HG02759 (cell line): ENCODE results near the gene CALML6.

Experiments
- ATAC-seq: cut with Tn5 transposase; IDR thresholded peaks from one replicate; pipeline ENCODE4 v1.9.1; 2021; ENCODE audit warnings: mild to moderate bottlenecking, moderate library complexity; ENCODE audit not compliant: unreplicated experiment

Gene CALML6

DNA sequence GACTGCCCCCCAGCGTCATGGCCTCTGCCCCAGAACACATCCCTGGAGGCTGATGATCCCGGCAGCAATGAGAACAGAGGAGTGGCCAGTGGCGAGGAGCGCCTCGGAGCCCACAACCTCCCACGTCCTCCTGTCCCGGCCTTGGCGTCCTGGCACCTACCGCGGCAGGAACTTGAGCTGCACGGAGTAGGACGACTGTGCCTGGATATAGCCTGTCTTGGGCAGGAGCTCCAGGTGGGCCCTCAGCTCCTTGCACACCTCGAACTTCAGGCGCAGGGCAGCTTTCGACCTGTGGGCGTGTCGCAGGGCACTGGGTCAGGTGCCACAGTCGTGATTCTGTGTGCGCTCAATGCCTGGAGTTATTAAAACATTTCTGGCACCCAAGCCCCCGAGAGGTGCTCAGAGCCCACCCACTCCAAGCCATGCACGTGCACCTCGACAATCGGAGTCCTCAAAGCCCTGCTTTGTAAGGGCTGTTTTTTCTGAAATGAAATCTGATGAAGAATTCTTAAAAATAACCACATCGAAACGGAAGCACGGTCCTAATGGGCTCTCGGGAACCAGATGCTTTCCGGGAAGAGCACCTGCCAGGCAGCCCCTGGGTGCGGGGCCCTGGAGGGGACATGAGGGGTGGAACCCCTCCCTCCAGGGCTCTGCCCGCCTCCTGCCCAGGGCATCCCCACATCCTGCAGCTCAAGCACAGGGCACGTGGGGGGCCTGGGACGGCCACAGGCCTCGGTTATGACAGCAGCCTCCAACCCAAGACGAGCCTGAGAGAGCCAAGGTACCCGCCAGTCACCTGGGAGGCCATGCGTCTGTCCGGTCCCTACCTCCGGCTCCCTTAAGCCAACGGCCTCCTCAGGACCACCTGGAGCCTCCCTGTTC lies 27.1 kb downstream of the CALML6 start:
- ATAC-seq = no peak

DNA sequence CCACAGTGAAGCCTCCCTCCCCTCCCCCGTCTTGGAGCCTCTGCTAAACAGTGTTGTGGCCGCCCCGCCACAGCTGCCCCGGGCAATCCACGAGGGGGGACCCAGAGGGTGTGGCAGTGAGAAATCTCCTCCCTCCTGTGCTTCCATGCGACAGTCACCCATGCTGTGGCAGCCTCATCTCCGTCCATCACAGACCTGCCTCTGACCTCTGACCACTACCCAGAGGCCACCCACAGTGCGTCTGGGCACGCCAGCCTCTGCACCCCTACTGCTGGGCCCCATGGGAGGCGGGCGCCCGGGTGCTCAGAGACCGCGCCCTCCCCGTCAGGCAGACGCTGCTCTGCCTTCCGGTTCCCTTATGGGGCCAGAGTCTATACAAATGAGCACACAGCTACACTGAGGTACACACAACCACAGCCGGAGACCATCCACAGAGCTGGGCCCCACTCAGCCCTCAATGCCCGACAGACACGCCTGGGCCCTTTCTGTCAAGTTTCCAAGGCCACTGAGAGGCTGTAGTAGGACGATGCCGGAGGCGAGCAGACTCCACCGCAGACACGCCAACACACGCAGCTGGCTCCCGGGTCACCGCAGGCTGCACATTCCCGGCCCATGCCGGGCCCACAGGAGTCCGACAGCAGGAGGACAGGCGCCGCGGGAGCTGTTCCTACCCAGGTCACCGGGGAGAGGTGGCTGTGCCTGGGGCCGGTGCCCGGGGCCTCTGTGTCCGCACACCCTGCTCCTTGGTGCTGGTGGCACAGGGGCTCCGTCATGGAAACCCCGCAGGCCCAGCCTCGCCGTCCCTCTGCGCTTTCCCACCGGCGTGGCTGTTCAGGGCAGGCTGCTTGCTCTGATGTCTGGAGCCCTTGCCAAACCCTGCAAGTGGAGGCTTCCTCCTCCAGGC lies 27.9 kb downstream of the CALML6 start:
- ATAC-seq = no peak

DNA sequence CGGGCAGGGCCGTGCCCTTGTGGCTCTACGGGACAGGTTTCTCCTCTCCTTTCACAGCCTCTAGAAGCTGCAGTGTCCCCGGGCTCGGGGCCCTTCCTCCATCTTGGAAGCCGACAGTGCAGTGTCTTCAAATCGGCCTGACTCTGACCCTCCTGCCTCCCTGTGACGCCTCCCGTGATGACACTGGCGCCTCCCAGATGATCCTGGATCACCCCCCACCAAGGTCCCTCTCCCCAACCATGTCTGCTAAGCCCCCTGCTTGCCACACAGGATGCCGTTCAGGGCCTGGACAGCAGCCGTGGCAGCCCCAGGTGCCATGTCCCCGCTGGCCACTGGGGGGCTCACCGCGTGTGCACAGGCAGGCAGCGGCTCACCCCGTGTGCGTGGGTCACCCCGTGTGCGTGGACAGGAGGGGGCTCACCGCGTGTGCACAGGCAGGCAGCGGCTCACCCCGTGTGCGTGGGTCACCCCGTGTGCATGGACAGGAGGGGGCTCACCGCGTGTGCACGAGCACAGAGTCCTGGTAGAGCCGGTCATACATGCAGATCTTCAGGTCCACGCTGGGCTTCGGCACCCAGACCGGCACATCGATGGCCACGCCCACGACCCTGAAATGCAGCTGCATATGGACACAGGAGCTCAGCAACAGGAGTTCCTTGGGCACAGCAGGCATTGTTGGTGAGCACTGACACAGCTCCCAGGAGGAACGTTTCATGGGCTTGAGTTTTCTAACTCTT lies 28.9 kb downstream of the CALML6 start:
- ATAC-seq = no peak

DNA sequence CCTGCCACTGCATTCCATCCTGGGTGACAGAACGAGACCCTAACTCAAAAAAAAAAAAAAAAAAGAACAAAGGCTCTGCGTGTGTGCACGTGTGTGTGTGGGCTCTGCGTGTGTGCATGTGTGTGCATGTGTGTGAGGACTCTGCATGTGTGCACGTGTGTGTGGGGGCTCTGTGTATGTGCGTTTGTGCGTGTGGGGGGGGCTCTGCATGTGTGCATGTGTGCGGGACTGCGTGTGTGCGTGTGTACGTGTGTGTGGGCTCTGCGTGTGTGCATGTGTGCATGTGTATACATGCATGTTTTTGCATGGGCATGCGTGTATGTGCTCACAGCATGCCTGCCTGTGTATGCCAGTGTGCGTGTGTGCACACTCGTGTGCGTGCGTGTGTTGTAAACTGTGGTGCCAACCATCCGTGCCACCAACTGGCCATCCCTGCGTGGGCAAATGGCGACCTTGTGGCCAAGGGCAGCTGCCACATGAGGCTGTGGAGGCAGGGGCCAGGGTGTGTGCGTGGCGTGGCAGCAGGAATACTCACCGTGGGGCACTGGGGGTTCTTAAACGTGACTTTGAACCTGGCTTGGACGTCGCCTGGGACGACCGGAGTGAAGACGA lies 30.8 kb downstream of the CALML6 start:
- no peak for ATAC-seq

DNA sequence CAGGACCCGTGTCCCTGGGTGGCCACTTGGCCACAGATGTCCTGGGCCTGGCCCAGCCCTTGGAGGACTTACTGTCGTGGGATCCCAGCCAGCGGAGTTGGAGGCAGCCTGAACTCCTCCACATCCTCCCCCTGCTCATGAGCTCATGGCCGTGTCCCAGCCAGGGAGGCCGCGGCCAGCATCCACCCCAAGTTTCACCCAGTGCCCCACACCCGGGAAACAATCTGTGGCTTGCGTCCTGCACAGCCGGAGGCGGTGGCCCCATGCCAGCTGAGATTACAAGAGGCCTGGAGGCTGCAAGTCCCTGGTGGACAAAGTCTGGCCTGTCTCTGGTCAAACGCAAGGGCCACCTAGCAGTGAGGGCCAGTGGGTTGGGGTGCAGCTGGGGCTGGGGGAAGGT lies 31.5 kb downstream of the CALML6 start:
- no peak for ATAC-seq

DNA sequence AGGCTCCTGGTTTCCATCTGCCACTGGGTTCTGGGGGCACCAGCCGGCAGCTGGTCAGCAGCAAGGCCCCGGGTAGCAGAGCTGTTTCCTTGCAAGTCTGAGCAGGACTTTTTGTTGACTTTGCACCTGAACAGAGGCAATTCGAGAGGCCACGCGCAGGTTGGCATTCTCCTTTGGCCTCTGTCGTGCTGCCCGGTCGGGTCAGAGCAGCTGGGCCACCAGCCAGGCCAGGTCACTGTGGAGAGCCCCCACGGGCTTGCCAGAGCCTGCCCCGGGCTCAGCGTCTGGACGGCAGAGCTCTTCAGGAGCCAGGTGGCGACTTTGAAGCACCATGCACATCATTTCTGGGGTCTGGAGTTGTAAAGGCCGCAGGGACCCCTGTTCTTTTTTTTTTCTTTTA lies 32.4 kb downstream of the CALML6 start:
- ATAC-seq = no peak

DNA sequence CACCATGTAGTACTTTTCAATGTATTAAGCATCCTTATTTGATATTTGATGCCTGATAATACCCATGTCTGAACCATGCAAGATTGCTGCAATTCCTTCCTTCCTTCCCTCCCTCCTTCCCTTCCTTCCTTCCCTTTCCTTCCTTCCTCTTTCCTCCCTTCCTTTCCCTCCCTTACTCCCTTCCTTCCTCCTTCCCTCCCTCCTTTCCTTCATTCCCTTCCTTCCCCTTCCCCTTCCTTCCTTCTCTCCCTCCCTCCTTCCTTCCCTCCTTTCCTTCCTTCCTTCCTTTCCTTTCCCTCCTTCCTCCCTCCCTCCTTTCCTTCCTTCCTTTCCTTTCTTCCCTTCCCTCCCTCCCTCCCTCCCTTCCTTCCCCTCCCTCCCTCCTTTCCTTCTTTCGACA lies 33.7 kb downstream of the CALML6 start:
- ATAC-seq = no peak

DNA sequence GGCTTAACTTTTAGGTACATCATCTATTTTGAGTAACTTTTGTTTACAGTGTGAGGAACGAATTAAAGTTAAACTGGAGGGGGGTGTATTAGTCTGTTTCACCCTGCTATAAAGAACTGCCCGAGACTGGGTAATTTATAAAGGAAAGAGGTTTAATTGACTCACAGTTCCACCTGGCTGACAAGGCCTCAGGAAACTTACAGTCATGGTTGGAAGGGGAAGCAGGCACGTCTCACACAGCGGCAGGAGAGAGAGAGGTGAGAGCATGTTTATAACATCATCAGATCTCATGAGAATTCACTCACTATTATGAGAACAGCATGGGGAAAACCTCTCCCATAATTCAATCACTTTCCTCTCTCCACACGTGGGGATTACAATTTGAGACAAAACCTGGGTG lies 35.9 kb downstream of the CALML6 start:
- no peak for ATAC-seq

DNA sequence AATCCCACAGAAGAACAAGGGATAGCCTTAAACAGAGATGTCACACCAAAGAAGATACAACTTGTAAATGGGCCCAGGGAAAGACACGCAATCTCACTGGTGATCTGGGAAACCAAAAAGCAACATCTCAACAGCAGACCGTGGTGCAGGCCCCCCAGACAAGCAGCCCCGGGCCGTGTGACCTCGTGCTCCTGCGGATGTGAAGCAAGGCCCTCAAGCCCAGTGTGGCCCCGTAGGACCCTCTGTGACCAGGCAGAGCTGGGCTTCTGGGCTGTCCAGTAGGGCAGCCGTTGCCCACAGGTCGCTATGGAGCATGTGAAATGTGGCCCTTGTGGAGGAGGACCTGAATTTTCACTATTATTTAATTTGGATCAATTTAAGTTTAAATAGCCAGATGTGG lies 39.0 kb downstream of the CALML6 start:
- ATAC-seq = no peak

DNA sequence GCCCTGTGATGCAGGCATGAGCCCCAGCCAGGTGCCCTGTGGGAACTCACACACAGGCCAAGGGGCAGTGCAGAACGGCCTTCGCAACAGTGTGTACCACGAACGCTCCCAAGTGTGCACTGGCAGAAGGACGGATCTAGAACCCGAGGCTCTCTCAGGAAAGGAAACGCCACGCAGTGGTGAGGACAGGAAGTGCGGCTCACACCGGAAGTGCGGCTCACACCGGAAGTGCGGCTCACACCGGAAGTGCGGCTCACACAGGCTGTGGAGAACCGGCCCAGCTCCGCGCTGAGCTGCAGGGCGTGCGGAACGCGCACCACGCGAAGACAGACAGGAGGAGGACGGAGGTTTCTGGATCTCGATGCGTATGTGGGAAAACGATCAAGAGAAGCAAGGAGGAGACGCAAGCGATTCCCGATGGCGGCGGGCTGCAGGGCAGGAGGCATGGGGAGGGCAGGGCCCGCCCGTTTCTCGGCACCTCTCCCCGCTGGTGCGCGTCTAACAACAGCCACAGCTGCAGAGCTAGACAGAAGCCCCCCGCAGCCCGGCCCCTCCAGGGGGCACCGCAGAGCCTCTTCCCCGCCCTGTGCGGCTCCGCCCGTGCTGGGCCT lies 39.9 kb downstream of the CALML6 start:
- no peak for ATAC-seq

DNA sequence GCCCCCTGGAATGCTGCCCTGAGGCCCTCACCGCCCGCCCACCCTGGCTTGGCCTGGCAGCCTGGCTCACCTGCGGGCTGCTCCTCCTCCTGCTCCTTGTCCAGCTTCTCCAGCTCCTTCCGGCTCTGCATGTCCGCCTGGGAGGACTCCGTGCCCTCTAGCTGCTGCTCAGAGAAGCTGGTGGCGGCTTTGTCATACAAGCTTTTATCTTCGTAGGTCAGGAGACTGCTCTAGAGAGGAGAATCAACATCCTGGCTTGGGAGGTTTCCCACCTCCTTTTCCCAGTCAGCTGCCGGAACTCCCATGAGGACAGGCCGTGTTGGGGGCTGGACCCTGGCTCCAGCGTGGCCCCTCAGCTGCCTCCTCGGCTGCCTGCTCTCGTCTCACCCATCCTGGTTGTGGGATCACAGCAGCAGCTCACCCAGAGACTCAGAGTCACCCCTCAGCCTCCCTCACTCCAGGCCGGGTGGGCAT lies 40.6 kb downstream of the CALML6 start:
- no peak for ATAC-seq

DNA sequence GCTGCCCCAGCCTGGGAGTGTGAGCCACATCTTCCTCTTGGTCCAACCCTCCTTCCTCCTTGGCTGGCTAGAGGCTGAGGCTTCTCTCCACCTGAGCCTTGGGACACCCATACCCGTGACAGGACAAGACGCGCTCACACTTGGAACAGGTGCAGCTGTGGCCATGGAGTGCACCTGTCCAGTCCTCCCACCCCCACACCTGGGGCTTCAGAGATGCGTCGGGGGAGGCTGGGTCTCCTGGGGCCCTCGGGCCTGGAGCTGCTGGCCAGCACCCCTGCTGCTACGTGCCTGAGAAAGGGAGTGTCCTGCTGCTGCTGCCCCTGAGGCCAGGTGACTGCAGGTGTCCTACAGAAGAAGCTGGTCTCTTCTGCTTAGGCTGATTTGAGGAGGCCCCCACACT lies 41.0 kb downstream of the CALML6 start:
- ATAC-seq = no peak

DNA sequence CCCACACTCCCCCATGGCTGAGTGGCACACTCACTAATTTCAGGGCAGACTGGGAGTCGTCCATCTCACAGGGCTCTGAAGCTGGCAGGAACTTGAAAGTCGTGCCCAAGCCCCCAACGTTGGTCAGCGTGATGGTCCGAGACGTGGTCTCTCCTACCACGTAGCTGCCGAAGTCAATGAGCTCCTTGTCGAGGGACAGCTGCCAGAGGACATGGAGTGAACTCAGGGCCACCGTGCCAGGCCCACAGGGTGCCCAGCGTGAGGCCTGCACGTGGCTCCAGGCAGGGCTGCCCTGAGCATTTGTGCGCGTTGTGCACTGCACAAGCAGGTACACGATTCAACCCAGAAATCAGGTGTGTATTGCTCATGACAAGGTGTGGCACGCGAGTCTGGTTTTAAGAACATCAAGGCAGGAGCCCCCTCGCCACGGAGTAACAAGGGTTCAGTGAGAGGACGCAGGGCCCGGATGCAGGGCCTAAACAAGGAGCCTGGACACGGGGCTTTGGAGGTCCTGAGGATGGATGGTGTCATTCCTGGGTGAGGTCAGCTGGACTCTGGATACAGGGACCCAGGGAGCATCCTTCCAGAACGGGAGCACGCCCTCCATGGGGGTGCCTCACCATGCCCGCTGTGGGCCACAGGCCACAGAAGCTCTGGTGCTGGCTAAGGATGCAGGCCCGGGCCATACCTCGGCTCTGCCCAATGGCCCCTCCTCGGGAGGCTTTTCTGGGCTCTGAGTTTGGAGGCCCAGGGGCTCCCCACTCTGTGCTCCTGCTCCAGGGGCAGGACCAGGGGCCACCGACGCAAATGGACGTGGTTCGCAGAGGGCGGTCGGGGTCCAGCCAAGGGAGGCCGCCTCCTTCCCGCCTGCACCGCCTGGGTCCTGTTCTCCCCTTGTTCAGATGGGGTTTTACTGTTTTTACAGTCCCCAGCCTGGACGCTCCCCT lies 41.8 kb downstream of the CALML6 start:
- ATAC-seq = no peak

DNA sequence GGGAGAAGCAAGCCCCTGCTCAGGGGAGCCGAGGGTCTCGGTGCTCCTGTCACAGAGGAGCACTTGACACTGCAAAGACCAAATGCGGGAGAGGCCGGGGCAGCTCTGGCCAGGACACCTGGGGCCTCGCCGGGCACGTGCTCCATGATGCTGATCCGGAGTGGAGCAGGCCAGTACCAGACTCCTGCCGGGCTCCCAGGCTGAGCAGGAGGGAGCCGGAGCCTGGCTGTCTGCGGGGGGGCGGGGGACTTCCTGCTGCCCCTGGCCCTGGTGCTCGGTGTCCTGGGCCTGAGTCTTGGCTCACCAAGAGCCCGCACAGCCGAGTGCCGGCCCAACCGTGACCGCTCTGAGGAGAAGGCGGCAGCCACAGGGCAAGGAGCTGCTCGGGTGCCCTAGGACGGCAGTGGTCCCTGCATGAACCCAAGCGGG lies 42.5 kb downstream of the CALML6 start:
- no peak for ATAC-seq

DNA sequence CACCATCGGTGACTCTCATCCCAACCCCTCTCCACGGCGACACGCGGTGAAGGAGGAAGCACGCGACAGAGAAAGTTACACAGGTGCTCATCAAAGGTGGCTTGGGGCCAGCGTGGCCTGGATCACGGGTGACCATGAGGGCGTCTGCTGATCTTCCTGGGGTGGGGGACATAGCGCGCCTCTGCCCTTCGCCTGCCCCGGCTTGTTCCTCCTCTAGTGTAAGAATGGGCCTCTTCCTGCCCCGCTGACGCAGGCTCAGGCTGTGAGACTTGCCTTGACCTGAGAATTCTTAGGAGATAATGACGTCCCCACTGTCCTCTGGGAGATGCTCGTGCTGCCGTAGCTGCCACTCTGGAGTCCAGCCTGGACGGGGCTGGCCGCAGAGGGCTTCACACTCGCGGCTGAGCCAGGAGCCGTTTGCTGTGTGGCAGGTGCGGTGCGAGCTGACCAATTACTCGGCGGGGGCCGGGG lies 43.0 kb downstream of the CALML6 start:
- no peak for ATAC-seq

DNA sequence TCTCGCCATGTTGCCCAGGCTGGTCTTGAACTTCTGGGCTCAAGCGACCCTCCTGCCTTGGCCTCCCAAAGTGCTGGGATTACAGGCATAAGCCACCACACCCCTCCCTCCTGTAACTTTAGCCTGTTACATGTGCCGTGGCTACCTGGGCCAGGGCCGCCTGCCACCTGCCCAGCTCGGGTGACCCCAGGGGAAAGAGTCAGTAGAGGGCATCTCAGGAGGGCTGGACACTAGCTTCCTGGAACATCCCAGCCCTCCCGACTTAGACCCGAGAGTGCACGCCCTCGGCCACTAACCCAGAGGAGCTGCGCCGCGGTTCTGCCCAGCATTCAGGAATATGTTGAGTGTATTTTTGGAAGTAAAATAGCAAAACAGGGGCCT lies 44.4 kb downstream of the CALML6 start:
- ATAC-seq = no peak

DNA sequence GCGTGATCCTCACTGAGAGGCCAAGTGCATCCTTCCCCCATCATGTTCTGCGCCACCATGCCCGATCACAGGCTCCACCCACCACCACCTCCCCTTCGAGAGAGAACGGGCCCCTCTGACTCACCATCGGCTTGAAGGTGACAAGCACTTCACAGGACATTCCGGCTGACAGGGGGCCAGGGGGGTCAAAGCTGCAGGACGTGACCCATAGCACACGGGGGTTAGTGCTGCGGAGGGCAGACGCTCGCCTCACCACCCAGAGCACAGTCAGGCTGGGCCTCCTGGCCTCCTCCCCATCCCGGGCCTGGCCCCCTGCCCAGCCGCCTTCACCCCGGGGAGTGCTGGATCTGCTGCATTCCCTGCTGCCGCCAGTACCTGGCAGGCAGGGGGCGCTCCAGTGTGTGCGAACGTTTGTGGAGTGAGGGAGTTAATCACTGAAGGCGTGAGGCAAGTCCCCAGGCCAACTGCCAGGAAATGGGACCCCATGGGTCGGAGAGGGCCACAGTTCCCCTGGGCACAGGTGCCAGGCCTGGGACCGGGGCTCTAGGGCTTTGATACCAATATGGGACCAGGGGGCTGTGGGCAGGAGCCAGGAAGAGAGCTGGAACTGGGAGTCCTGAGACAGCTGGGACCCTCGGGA lies 44.9 kb downstream of the CALML6 start:
- no peak for ATAC-seq

DNA sequence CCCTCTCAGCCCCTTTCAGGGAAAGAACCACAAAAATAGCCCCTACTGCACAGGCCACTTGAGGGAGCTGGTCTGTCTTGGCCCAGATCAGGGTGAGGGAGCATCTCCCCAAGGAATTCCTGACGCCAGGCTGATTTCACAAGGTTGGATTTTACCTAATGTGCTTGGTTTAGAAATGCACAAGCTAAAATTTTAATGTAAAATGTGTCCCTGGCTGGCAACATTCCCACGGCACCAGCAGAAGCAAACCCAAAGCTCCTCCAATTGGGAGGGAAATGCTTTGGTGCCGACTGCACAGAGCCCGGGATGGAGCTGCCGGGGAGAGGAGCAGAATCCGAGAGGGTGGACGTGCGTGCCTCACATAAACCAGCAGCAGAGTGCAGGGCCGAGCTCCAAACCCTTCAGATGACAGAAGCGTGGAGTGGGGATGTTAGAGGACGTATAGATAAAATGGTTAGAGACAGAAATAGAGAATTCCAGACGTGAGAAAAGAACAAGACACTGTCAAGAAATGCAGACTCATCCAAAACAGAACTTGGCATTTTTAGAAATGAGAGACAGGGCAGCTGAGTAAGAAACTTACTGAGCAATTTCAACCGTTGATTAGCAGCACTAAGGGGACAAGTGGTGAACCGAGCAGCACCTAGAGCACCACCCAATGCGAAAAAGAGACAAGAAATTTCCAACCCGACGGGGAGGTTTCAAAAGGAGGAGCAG lies 45.6 kb downstream of the CALML6 start:
- no peak for ATAC-seq
